SK-N-SH treated with all-trans-retinoic acid at 6 μM for 48 hours (cell line): Measurements from ENCODE around the gene SLC17A4.

ENCODE experiments used
- ATAC-seq: fragments of 200-7000 bp; cut with Tn5 transposase; 3 replicates; pipeline ENCODE4 v1.9.1; 2020; ENCODE audit warnings: mild to moderate bottlenecking, moderate library complexity
- ARNTL ChIP-seq: fragments of 450-650 bp; formaldehyde crosslinking; IDR thresholded peaks from 2 replicates; pipeline ENCODE4 v1.5.0; 2020; ENCODE audit warnings: low read depth, mild to moderate bottlenecking, moderate library complexity, borderline replicate concordance
- BACH2 ChIP-seq: fragments of 250-450 bp; sonication (Bioruptor Pico); IDR thresholded peaks from 2 replicates; pipeline ENCODE4 v1.9.0; 2021; ENCODE audit warnings: mild to moderate bottlenecking, borderline replicate concordance
- CREB5 ChIP-seq: fragments of 250-450 bp; sonication (Bioruptor Pico); IDR thresholded peaks from 2 replicates; pipeline ENCODE4 v1.5.1; 2020; ENCODE audit warnings: low read depth, mild to moderate bottlenecking, moderate library complexity
- CSDC2 ChIP-seq: fragments of 250-450 bp; sonication (Bioruptor Pico); IDR thresholded peaks from 2 replicates; pipeline ENCODE4 v1.5.0; 2020; ENCODE audit warnings: mild to moderate bottlenecking, moderate library complexity
- ESRRG ChIP-seq: fragments of 250-450 bp; sonication (Bioruptor Pico); IDR thresholded peaks from 2 replicates; pipeline ENCODE4 v1.6.1; 2021; ENCODE audit warnings: mild to moderate bottlenecking
- GLIS3 ChIP-seq: fragments of 250-450 bp; sonication (Bioruptor Pico); IDR thresholded peaks from 2 replicates; pipeline ENCODE4 v1.5.0; 2020; ENCODE audit warnings: mild to moderate bottlenecking, moderate library complexity
- ISL1 ChIP-seq: fragments of 250-450 bp; sonication (Bioruptor Pico); IDR thresholded peaks from 2 replicates; pipeline ENCODE4 v2.1.2; 2022; ENCODE audit warnings: mild to moderate bottlenecking, moderate library complexity
- OSR1 ChIP-seq: fragments of 250-450 bp; sonication (Bioruptor Pico); IDR thresholded peaks from 2 replicates; pipeline ENCODE4 v1.8.0; 2022; ENCODE audit warnings: moderate library complexity, mild to moderate bottlenecking, inconsistent platforms
- POU6F1 ChIP-seq: fragments of 250-450 bp; sonication (Bioruptor Pico); IDR thresholded peaks from 2 replicates; pipeline ENCODE4 v1.8.0; 2021; ENCODE audit warnings: low read depth, mild to moderate bottlenecking, moderate library complexity, borderline replicate concordance
- PPARA ChIP-seq: fragments of 250-450 bp; sonication (Bioruptor Pico); IDR thresholded peaks from 2 replicates; pipeline ENCODE4 v1.5.0; 2020; ENCODE audit warnings: mild to moderate bottlenecking, borderline replicate concordance
- RARB ChIP-seq: fragments of 250-450 bp; sonication (Bioruptor Pico); IDR thresholded peaks from 2 replicates; pipeline ENCODE4 v1.8.0; 2021; ENCODE audit warnings: mild to moderate bottlenecking, moderate library complexity
- SNAI2 ChIP-seq: fragments of 250-450 bp; sonication (Bioruptor Pico); IDR thresholded peaks from 2 replicates; pipeline ENCODE4 v1.5.0; 2020; ENCODE audit warnings: mild to moderate bottlenecking, moderate library complexity
- TOX ChIP-seq: fragments of 250-450 bp; sonication (Bioruptor Pico); IDR thresholded peaks from 2 replicates; pipeline ENCODE4 v1.8.0; 2021; ENCODE audit warnings: mild to moderate bottlenecking, moderate library complexity, borderline replicate concordance
- ZC3H10 ChIP-seq: fragments of 250-450 bp; sonication (Bioruptor Pico); IDR thresholded peaks from 2 replicates; pipeline ENCODE4 v1.5.1; 2021; ENCODE audit warnings: mild to moderate bottlenecking, moderate library complexity
- ZFP3 ChIP-seq: fragments of 250-450 bp; sonication (Bioruptor Pico); IDR thresholded peaks from 2 replicates; pipeline ENCODE4 v1.5.0; 2020; ENCODE audit warnings: mild to moderate bottlenecking, moderate library complexity
- ZFP30 ChIP-seq: fragments of 450-650 bp; formaldehyde crosslinking; IDR thresholded peaks from 2 replicates; pipeline ENCODE4 v1.5.0; 2022; ENCODE audit warnings: mild to moderate bottlenecking, moderate library complexity
- ZNF70 ChIP-seq: fragments of 450-650 bp; formaldehyde crosslinking; IDR thresholded peaks from 2 replicates; pipeline ENCODE4 v1.5.0; 2020; ENCODE audit warnings: mild to moderate bottlenecking, moderate library complexity
- ZNF8 ChIP-seq: fragments of 450-650 bp; formaldehyde crosslinking; IDR thresholded peaks from 2 replicates; pipeline ENCODE4 v1.5.0; 2020; ENCODE audit warnings: mild to moderate bottlenecking, moderate library complexity
- TF ChIP-seq, protein P1 (sequence below): fragments of 250-450 bp; sonication (Bioruptor Pico); IDR thresholded peaks from 2 replicates; pipeline ENCODE4 v1.8.0; 2020; ENCODE audit warnings: mild to moderate bottlenecking, moderate library complexity, borderline replicate concordance
- TF ChIP-seq, protein P2 (sequence below): fragments of 250-450 bp; sonication (Bioruptor Pico); IDR thresholded peaks from 2 replicates; pipeline ENCODE4 v1.5.0; 2020; ENCODE audit warnings: mild to moderate bottlenecking, moderate library complexity
- TF ChIP-seq, protein P3 (sequence below): fragments of 250-450 bp; sonication (Bioruptor Pico); IDR thresholded peaks from 2 replicates; pipeline ENCODE4 v1.5.1; 2021; ENCODE audit warnings: mild to moderate bottlenecking, moderate library complexity

Gene SLC17A4

DNA sequence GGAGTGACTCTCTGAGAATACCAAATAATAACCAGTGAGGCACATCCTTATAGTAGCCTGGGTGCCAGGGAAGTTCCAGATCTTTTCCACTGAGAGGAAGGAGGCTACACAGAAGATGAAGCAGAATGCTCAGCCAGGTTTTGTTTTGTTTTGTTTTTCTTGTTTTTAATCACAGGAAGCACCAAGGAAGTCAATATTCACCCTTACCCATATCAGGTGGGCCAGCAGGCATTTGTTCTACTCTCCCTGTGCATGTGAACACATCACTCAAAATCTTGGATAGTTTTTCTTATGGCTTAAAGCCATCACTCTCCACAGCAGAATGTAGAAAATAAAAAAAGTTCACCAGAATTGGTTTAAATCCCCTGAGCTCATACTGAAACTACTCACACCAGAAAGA lies 66.8 kb downstream of the SLC17A4 start:
- ATAC-seq: no peak
- TF ChIP-seq OSR1 (CRISPR knock-in tag) (no peak), ESRRG (CRISPR knock-in tag) (no peak), POU6F1 (CRISPR knock-in tag) (no peak), BACH2 (no peak), SNAI2 (CRISPR knock-in tag) (no peak), CSDC2 (no peak), ZNF8 (CRISPR knock-in tag) (no peak), ISL1 (CRISPR knock-in tag) (no peak), ZFP30 (CRISPR knock-in tag) (no peak), RARB (no peak), GLIS3 (CRISPR knock-in tag) (no peak), ZFP3 (CRISPR knock-in tag) (no peak), CREB5 (CRISPR knock-in tag) (no peak), ZC3H10 (CRISPR knock-in tag) (no peak), ARNTL (no peak)
- TF ChIP-seq, protein P1, sequence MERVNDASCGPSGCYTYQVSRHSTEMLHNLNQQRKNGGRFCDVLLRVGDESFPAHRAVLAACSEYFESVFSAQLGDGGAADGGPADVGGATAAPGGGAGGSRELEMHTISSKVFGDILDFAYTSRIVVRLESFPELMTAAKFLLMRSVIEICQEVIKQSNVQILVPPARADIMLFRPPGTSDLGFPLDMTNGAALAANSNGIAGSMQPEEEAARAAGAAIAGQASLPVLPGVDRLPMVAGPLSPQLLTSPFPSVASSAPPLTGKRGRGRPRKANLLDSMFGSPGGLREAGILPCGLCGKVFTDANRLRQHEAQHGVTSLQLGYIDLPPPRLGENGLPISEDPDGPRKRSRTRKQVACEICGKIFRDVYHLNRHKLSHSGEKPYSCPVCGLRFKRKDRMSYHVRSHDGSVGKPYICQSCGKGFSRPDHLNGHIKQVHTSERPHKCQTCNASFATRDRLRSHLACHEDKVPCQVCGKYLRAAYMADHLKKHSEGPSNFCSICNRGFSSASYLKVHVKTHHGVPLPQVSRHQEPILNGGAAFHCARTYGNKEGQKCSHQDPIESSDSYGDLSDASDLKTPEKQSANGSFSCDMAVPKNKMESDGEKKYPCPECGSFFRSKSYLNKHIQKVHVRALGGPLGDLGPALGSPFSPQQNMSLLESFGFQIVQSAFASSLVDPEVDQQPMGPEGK (CRISPR knock-in tag): no peak

- TF ChIP-seq, protein P1 (CRISPR knock-in tag): no peak
- TF ChIP-seq BACH2 (no peak), ZFP3 (CRISPR knock-in tag) (no peak), ZNF70 (no peak), PPARA (CRISPR knock-in tag) (no peak), TOX (CRISPR knock-in tag) (no peak), SNAI2 (CRISPR knock-in tag) (no peak)
- TF ChIP-seq, protein P2, sequence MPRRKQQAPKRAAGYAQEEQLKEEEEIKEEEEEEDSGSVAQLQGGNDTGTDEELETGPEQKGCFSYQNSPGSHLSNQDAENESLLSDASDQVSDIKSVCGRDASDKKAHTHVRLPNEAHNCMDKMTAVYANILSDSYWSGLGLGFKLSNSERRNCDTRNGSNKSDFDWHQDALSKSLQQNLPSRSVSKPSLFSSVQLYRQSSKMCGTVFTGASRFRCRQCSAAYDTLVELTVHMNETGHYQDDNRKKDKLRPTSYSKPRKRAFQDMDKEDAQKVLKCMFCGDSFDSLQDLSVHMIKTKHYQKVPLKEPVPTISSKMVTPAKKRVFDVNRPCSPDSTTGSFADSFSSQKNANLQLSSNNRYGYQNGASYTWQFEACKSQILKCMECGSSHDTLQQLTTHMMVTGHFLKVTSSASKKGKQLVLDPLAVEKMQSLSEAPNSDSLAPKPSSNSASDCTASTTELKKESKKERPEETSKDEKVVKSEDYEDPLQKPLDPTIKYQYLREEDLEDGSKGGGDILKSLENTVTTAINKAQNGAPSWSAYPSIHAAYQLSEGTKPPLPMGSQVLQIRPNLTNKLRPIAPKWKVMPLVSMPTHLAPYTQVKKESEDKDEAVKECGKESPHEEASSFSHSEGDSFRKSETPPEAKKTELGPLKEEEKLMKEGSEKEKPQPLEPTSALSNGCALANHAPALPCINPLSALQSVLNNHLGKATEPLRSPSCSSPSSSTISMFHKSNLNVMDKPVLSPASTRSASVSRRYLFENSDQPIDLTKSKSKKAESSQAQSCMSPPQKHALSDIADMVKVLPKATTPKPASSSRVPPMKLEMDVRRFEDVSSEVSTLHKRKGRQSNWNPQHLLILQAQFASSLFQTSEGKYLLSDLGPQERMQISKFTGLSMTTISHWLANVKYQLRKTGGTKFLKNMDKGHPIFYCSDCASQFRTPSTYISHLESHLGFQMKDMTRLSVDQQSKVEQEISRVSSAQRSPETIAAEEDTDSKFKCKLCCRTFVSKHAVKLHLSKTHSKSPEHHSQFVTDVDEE (CRISPR knock-in tag): no peak
- TF ChIP-seq, protein P3, sequence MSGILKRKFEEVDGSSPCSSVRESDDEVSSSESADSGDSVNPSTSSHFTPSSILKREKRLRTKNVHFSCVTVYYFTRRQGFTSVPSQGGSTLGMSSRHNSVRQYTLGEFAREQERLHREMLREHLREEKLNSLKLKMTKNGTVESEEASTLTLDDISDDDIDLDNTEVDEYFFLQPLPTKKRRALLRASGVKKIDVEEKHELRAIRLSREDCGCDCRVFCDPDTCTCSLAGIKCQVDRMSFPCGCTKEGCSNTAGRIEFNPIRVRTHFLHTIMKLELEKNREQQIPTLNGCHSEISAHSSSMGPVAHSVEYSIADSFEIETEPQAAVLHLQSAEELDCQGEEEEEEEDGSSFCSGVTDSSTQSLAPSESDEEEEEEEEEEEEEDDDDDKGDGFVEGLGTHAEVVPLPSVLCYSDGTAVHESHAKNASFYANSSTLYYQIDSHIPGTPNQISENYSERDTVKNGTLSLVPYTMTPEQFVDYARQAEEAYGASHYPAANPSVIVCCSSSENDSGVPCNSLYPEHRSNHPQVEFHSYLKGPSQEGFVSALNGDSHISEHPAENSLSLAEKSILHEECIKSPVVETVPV: no peak
- ATAC-seq: no peak
Observed at GRCh38 chr6:25829375-25829774, 74.8 kb downstream of the SLC17A4 start.

GRCh38 chr6:25830458-25830857 lies 75.9 kb downstream of the SLC17A4 start:
- ATAC-seq: no peak
- TF ChIP-seq ESRRG (CRISPR knock-in tag) (no peak), ZFP3 (CRISPR knock-in tag) (no peak), CSDC2 (no peak), ARNTL (no peak), TOX (CRISPR knock-in tag) (no peak), ISL1 (CRISPR knock-in tag) (no peak), CREB5 (CRISPR knock-in tag) (no peak), SNAI2 (CRISPR knock-in tag) (no peak), POU6F1 (CRISPR knock-in tag) (no peak), OSR1 (CRISPR knock-in tag) (no peak)
- TF ChIP-seq, protein P1 (CRISPR knock-in tag): no peak
